ES-I3 (cell line): Measurements from ENCODE around the gene TTC28.

Experiments
- H3K36me3 ChIP-seq: 2 replicates; pipeline ENCODE4 v1.6.1; 2013; ENCODE audit warnings: mild to moderate bottlenecking, low read length, control low read depth, moderate library complexity; ENCODE audit not compliant: insufficient read depth
- H3K4me1 ChIP-seq: 2 replicates; pipeline ENCODE4 v1.6.1; 2013; ENCODE audit warnings: mild to moderate bottlenecking, control low read depth, low read length; ENCODE audit not compliant: insufficient read depth
- H3K9ac ChIP-seq: 2 replicates; pipeline ENCODE4 v1.6.1; 2013; ENCODE audit warnings: low read depth, mild to moderate bottlenecking, low read length, moderate library complexity
- H3K9me3 ChIP-seq: 2 replicates; pipeline ENCODE4 v1.6.1; 2013; ENCODE audit warnings: mild to moderate bottlenecking, low read length, moderate library complexity; ENCODE audit not compliant: control insufficient read depth, insufficient read depth

The TTC28 gene

DNA sequence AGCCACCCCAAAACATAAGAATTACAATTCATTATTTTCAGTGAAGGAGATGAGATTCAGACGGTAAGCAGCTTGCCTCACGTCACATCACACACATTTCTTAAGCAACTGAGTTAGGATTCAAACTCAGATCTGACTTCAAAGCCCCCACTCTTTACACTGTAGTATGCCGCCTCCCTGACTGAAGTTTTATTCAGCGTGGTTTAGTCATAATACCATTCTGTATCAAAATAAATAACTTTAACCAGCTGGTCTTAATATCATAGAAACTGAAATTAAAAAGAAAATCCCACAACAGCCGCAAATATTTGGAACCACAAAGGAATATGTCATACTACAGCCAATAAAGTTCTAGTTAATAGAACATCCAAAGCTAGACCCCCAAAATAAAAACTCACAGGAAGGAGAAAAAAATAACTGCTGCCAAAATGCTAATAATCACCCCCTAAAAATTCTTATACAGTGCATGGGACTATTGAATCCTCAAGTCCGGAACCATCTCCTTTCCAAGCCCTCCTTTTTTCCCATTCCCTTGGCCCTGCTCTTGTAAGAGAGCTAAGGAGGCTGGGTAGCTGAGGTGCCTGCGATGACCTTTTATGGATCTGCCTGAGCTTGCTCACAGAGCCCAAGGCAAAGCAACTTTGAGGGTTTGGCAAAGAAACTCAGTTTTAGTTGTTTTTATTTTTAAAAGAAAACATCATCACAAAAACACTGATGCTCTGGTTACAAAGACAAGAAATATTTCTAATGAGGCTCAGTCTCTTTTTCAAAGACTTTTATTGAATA is 334.5 kb downstream of the TTC28 start:
- no peak overlapping the region for H3K9ac ChIP-seq
- H3K4me1 ChIP-seq = no peaks in the 10 kb centered on the region
- no peaks in the 10 kb centered on the region for H3K36me3 ChIP-seq
- H3K9me3 ChIP-seq = no peaks in the 10 kb centered on the region

DNA sequence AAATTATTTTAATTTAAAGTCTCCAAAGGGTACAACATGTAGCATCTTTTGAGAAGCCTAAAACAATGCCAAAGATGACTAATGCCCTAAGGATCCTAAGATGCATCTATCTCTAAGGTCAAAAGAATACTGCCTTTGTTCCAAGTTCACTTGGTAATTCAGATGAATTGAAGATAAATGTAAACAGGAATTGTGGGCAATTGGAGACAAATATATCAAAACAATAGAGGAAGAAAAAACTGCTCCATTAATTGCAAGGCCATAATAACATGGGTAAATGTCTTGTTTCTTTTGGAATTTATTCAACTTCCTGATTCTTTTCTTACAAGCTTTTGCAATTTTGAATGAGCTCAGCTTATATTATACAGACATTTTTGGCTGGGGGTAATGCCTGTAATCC is 338.6 kb downstream of the TTC28 start:
- no peaks in the 10 kb centered on the region for H3K36me3 ChIP-seq
- H3K9me3 ChIP-seq = no peaks in the 10 kb centered on the region
- H3K4me1 ChIP-seq = no peaks in the 10 kb centered on the region
- H3K9ac ChIP-seq = no peak overlapping the region

DNA sequence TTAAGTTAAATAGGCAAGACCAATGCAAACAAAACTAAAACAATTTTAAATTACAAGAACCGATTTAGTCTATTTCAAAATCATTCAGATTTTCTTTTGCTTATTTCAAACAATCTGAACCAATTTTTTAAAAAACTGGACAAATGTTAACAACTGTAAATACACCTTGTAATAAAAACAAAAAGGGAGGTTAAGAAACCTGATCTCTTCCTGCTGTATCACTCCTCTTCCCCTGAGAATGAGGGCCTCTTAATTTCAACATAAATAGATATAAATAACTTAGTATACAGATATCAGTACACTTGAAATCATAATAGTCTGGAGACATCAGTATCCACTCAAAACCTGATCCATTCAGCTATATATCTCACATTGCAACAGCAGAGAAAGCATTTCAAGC is 346.6 kb downstream of the TTC28 start:
- H3K36me3 ChIP-seq = no peaks in the 10 kb centered on the region
- H3K4me1 ChIP-seq = peaks cover 7% of the 10 kb centered on the region; the same call in 1 of the 2 replicates
- no peak overlapping the region for H3K9ac ChIP-seq
- no peaks in the 10 kb centered on the region for H3K9me3 ChIP-seq

DNA sequence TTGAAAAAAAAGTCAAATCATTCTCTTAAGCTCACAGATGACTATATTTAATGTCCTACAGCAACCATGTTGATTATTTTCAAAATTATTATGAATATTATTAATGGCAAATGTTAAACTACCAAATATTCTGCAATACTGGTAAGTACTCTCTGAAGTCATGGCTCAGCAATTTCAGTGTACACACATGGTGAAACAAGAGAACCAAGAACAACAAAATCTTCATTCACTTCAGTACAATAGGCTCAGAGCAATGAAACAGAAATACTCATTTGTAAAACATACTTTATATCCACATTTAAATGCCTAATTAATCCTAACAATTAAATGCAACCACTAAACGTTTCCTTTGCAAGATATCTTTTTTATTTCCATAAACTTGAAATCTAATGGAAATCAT is 347.2 kb downstream of the TTC28 start:
- Histone ChIP-seq H3K36me3 (no peaks in the 10 kb centered on the region), H3K4me1 (peaks cover 7% of the 10 kb centered on the region; the same call in 1 of the 2 replicates), H3K9ac (no peak overlapping the region), H3K9me3 (no peaks in the 10 kb centered on the region)

DNA sequence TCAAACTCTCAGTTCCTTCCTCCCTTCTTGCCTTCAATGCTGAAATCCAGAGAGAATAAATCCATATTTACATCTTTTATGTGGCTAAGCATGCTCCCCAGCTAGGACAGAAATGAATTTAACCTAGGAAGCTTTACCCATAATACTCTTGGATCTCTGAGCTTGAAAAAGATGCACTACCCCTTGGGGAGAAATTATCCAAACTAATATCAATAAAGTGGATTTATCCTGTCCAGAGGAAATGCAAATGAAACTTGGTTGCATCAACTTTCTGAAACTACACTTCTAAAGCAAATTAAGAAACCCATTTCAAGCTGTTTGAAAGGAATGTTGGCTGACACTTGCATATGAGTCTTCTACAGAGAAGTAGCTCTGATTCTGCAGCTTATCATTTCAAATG is 347.9 kb downstream of the TTC28 start:
- H3K9me3 ChIP-seq = no peaks in the 10 kb centered on the region
- H3K4me1 ChIP-seq = peaks cover 7% of the 10 kb centered on the region; the same call in 1 of the 2 replicates
- H3K9ac ChIP-seq = no peak overlapping the region
- no peaks in the 10 kb centered on the region for H3K36me3 ChIP-seq

DNA sequence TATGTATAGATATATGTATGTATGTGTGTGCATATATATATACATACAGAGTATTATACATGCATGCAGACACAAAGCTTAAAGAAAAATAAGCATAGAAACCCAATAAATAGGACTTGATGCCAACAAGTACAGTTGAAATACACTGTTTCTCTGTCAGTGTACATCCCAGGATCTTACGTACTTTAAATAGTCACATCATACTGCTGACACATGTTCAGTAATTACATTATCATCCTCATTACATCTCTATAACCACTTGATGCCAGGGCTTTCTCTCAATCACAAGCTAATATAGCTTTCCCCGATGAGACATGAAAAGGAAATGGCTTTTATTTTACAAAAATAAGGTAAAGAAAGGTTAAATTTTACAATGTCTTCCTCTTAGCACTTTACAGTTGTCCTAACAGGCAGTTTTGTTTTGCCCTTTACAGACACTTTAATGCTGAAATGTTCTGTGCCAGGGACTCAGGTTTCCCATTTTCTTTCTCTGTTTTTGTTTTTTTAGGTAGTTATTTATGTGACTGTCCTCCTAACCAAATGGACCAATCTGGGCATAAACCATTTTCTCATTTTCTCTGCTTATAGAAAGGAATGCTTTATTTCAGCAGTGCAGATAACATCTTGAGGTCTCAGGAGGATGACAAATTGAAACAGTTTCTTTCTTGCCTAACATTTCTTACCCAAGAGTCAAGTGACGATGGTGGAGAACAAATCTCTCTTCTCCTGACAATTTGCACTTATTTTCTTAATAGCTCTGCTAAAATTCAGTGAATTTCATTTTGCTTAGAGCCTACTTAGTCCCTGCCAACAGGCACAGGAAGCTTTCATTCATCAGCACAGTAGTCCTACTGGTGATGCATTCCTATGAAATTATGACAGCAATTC is 350.2 kb downstream of the TTC28 start:
- Histone ChIP-seq H3K9me3 (no peaks in the 10 kb centered on the region), H3K4me1 (peaks cover 7% of the 10 kb centered on the region; the same call in 1 of the 2 replicates), H3K9ac (no peak overlapping the region), H3K36me3 (no peaks in the 10 kb centered on the region)

DNA sequence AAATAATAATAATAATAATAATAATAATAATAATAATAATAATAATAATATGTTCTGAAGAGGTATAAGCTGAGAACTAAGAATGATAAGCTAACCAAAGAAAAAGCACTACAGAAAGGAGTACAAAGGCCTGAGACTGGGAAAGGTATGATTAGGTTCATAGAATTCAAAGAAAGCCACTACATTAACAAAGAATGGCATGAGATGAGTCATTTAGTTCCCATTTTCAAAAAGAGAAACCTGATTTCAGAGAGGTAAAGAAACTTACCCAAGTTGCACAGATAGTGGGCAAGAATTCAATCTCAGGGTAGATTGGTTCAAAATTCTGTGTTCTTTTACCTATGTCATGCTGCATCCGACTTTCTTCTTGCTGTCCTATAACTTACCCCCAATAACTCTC is 350.9 kb downstream of the TTC28 start:
- Histone ChIP-seq H3K9ac (no peak overlapping the region), H3K9me3 (no peaks in the 10 kb centered on the region), H3K4me1 (peaks cover 7% of the 10 kb centered on the region; the same call in 1 of the 2 replicates), H3K36me3 (no peaks in the 10 kb centered on the region)

DNA sequence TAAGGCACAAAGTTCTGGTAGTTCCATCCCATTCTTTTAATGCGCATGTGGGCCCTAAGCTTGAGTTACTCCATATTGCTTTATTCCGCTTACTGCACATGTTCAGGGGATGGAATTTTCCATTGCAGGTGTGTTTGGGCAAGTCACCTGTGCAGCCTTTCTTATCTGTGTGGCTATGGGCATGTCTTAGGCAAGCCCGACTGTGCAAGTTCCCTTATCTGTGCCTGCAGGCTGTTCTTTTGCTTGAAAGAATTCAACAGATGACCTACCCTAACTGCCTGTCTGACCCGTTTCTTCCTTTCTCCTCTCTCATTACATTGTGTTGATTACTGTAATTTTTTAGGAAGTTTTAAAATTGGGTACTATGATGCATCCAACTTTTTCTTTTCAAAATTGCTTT is 363.6 kb downstream of the TTC28 start:
- Histone ChIP-seq H3K36me3 (no peaks in the 10 kb centered on the region), H3K9me3 (peaks cover 9% of the 10 kb centered on the region), H3K4me1 (no peaks in the 10 kb centered on the region), H3K9ac (no peak overlapping the region)

DNA sequence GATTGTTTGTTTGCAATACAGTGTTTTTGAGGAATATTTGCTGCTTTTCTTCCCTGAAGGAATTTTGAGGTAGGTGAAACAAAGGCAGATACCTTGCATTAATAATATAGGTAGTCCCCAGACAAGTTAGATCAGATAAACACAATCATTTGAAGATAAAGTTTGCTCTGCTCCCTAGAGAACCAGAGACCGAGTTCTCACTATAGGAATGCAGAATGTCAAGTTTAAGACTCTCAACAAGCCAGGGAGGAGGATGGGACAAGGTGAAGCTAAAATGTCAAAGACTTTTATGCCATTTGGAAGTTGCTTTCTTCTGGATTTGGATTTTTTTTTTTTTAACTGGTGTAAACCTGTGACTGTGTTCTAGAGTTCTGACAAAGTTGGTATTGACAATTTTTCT is 364.7 kb downstream of the TTC28 start:
- Histone ChIP-seq H3K36me3 (no peaks in the 10 kb centered on the region), H3K4me1 (no peaks in the 10 kb centered on the region), H3K9me3 (peaks cover 9% of the 10 kb centered on the region), H3K9ac (no peak overlapping the region)

DNA sequence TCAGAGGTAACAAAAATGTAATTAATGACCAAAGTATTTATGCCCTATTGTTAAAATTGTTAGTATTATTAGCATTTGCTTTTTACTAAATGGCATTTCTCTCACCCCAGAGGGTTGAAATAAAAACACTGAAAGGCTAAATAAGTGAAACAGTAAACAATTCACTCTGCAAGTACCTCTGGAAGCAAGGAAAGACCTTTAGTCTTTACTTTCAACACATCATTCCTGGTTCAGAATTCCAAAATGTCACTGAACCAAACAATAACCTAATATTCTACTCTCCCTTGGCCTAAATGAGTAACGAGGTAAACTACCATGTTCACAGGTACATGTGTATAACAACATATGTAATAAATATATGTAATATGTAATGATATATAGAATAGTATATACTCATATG is 369.3 kb downstream of the TTC28 start:
- no peak overlapping the region for H3K9ac ChIP-seq
- H3K4me1 ChIP-seq = no peaks in the 10 kb centered on the region
- H3K9me3 ChIP-seq = no peaks in the 10 kb centered on the region; the same call in 1 of the 2 replicates
- no peaks in the 10 kb centered on the region for H3K36me3 ChIP-seq

DNA sequence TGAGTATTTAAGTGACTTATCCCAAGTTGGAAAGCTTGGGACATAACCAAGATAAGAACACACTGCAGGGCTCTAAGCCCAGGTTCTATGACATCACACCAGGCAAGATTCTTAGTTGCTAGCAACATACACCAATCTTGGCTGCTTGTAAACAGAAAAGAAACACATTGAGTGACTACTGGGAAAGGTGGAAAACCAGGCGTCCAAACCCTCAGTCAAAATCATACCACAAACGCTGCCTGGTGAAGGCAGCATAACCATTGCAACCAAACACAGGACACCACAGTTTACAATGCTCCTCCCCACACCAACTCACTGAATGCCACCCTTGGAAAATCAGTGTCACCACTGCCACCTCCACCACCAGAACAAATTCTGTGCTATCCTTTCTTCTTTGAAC is 379.9 kb downstream of the TTC28 start:
- Histone ChIP-seq H3K9ac (no peak overlapping the region), H3K9me3 (no peaks in the 10 kb centered on the region), H3K4me1 (no peaks in the 10 kb centered on the region), H3K36me3 (no peaks in the 10 kb centered on the region)

DNA sequence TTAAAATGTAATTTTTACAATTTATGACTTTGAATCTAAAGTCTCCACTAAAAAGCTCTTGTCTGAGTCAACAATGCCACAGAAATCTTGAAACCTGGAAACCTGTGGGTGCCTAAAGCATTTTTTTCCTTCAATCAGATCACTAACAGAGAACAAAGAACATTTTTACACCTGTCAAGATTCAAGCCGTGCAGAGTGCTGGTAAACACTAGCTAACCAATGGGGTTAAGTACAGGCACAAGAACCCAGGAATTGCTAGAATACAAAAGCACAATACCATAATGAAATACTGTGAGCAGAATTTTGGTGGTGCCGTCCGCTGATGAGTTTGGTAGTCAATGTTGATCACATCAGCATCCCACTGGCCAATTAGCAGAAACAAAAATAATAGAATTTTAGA is 380.3 kb downstream of the TTC28 start:
- Histone ChIP-seq H3K9ac (no peak overlapping the region), H3K36me3 (no peaks in the 10 kb centered on the region), H3K9me3 (no peaks in the 10 kb centered on the region), H3K4me1 (no peaks in the 10 kb centered on the region)

DNA sequence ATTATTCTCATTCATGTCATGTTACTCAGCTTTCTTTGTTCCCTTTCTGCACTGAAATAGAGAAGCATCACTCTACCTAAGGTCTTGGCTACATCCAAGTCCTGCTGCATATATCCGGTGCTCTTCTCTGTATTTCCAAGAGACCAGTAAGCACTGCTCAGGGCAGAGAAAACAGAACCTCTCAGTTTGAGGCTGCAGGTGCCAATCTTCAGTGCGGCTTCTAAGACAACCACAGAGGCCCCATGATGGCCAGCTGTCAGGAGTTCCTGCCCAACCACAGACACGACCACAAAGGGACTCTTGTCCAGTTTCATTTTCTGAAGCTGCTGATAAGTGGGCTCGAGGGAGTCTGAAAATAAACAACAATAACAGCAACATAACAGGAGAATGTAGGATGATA is 382.1 kb downstream of the TTC28 start:
- no peak overlapping the region for H3K9ac ChIP-seq
- no peaks in the 10 kb centered on the region for H3K4me1 ChIP-seq
- H3K36me3 ChIP-seq = no peaks in the 10 kb centered on the region
- H3K9me3 ChIP-seq = no peaks in the 10 kb centered on the region

DNA sequence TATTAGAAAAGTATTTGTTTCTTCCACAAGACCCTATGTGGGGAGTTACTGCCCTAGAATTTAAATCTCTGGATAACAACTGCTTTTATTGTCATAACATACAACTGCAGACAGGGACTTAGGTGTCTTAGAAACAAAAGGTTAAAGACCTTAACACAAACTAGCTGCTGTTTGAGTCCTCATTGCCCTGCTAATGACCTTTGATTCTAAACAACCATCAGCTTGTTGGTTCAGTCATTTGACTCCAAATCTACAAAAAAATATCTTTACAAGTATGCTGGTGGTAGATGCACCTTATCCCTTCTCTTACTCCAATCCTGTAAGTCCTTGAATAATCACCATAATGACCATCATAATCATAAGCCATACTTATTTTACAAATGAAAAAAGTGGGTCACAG is 383.2 kb downstream of the TTC28 start:
- no peaks in the 10 kb centered on the region for H3K36me3 ChIP-seq
- no peaks in the 10 kb centered on the region for H3K4me1 ChIP-seq
- H3K9me3 ChIP-seq = no peaks in the 10 kb centered on the region
- H3K9ac ChIP-seq = no peak overlapping the region
